Measurements from ENCODE around the gene ZSCAN30. TPM values are rescaled to one million over a fixed set of nuclear protein-coding genes. Genes with fewer than 3 reads are reported as not detected.

Gene ZSCAN30
- total and polyA plus RNA-seq, 9 of the 15 experiments (the other 6 are each of a cell fraction or from before 2014, with no cell fraction given), result 4.6 to 13.6 (median 10.8) TPM

GRCh38 chr18:35240664-35241447 lies 49.2 kb downstream of the ZSCAN30 start, which contains the start of gene ZNF397 (continued):
- no peak for TF ChIP-seq CHD7 (IDR thresholded peaks at IDR 0.05; ENCODE audit: low read depth, low read length)
- TF ChIP-seq ZNF23 (CRISPR knock-in tag; IDR thresholded peaks at IDR 0.05), result peak; percentile 60; the same call in 1 of the 2 replicates
- TF ChIP-seq EGR1 (conservative IDR thresholded peaks at IDR 0.05), result peak; percentile 73
- 0 out of 2 replicates have a peak, but pooled peaks have one; percentile 58 for TF ChIP-seq ZNF436 (CRISPR knock-in tag; IDR thresholded peaks at IDR 0.05)
- peak; percentile 74 for TF ChIP-seq RFX1 (IDR thresholded peaks at IDR 0.05)
- TF ChIP-seq PCBP1 (IDR thresholded peaks at IDR 0.05; ENCODE audit: low read depth, low read length, poor library complexity, severe bottlenecking), result peak; percentile 75

Measured in K562 (cell line).